Activated CD4-positive, alpha-beta T cell treated with anti-CD3 and anti-CD28 coated beads for 4 hours (primary cell): Measurements from ENCODE around the gene ISCU.
"Not testable (repeated sequence)": the region's sequence is repeated elsewhere in the genome, so short reads cannot be mapped to it uniquely, and the experiment has no call there.

Source experiments
- DNase-seq, 2 donors: peaks; one replicate each; pipeline ENCODE4 v3.0.0-alpha.2; 2020

ISCU gene

GRCh38 chr12:108547686-108548085, 14.7 kb upstream of the ISCU start:
- no peak for DNase-seq

GRCh38 chr12:108548954-108549521, 13.4 kb upstream of the ISCU start:
- no peak for DNase-seq

GRCh38 chr12:108551535-108551934, 10.9 kb upstream of the ISCU start:
- no peak for DNase-seq

- DNase-seq = no peak
Measured at GRCh38 chr12:108553799-108554198, 8.6 kb upstream of the ISCU start.

- DNase-seq = not testable (repeated sequence)
Measured at GRCh38 chr12:108555383-108555782, 7.0 kb upstream of the ISCU start.

- DNase-seq = no peak
Measured at GRCh38 chr12:108559007-108559655, 3.3 kb upstream of the ISCU start.

- DNase-seq = no peak
Measured at GRCh38 chr12:108559748-108560147, 2.6 kb upstream of the ISCU start.

GRCh38 chr12:108560321-108560721, 2.1 kb upstream of the ISCU start:
- no peak for DNase-seq

GRCh38 chr12:108560752-108561719, 1.4 kb upstream of the ISCU start, which contains the start of gene SART3:
Gene SART3, minus strand, starts transcription at chr12:108561173. Its CDS starts 19 bp downstream, at chr12:108561154.
- DNase-seq = peak; percentile 78 to 79

GRCh38 chr12:108561852-108562347, 496 bp upstream of the ISCU start:
- no peak for DNase-seq

GRCh38 chr12:108563136-108563803, 874 bp downstream of the ISCU start:
- DNase-seq = peak; percentile 86 to 89

- DNase-seq = no peak
Measured at GRCh38 chr12:108563804-108564151, 1.4 kb downstream of the ISCU start.

GRCh38 chr12:108564724-108565123, 2.3 kb downstream of the ISCU start:
- no peak for DNase-seq

GRCh38 chr12:108565146-108565545, 2.8 kb downstream of the ISCU start:
- no peak for DNase-seq

GRCh38 chr12:108565976-108566375, 3.6 kb downstream of the ISCU start:
- peak; percentile 59 to 76 for DNase-seq

- DNase-seq = no peak
Measured at GRCh38 chr12:108566452-108566851, 4.1 kb downstream of the ISCU start.

GRCh38 chr12:108567406-108568337, 5.3 kb downstream of the ISCU start:
- no peak for DNase-seq

GRCh38 chr12:108568338-108569154, 6.2 kb downstream of the ISCU start:
- peak; percentile 40 to 51 for DNase-seq

GRCh38 chr12:108570743-108571608, 8.6 kb downstream of the ISCU start:
- DNase-seq = no peak
